Hypothalamus (tissue), 51 donors: ENCODE data around the gene MANEA.
"Not testable (repeated sequence)": the region's sequence is repeated elsewhere in the genome, so short reads cannot be mapped to it uniquely, and the experiment has no call there.

Source experiments
- DNase-seq, 51 donors: peaks; one replicate each; lab custom pipeline; 2025; lab: John Stamatoyannopoulos, UW

MANEA gene

DNA sequence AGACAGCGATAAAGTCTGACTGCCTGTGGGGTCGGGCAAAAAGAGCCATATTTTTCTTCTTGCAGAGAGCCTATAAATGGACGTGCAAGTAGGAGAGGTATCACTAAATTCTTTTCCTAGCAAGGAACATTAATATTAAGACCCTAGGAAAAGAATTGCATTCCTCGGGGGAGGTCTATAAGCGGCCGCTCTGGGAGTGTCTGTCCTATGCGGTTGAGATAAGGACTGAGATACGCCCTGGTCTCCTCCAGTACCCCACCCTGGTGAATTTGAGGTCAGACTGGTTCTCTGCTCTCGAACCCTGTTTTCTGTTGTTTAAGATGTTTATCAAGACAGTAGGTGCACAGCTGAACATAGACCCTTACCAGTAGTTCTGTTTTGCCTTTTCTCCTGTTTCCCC, 6.9 kb downstream of the MANEA start:
- not testable (repeated sequence) for DNase-seq

DNA sequence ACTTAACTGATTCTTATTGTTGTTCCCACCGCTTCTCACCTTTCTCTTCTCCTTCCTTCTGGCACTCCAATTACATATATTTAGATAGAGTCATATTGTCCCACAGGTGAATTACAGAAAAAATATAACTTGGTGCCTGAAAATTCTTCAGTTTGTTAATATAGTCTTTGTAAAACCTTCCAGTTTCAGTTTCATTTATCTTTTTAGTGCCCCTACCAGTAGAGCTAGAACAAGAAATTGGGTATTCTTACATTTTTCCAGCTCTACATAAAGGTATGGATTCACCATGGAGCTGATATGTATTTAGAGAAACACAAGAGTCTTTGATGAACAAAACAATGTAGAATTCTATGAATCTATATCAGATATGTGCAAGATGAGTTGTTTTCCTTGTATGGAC, 10.7 kb downstream of the MANEA start:
- no peak for DNase-seq

DNA sequence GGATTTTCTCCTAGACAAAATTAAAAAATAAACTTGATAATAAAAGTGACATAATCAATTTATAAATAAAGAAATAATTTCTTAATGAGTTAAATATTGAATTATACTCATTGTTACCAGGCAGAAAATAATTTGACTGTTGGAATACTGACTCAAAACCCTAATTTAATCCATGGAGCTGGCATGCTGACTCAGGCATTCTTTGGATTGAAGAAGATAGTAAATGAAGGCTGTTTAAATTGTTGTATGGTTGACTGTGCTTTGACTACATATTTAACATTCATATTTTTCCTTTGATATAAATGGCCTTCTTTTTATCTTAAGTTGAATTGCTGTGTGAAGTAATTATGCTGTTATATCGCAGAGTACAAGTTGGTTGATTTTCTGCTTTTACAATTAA, 11.7 kb downstream of the MANEA start:
- DNase-seq: no peak

DNA sequence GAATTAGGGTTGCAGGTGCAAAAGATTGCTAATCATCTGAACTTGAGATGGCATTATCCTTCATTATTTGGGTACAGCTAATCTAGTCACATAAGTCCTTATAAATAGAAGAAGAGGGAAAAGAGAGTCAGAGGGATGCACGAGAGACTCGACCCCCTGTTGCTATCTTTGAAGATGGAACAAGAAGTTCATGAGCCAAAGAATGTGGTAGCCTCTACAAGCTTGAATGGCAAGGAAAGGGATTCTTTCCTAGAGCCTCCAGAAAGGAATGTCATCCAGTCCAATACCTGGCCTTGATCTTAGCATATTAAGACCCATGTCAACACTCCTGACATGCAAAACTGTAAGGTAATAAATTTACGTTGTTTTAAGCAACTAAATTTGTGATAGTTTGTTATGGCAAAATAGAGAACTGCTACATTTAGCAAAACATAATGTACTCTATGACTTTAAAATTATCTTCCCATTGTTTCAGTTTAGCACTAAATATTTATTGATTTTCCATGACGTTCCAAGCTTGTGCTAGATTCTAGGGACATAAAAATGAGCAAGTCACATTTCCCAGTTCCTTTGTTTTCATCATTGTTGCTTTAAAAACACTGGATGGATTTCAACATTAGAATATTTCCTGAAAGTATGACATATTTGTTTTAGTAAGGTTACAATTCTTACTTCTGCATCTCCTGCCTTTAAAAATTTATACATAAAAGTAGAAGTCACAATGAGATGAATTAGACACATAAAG, 12.7 kb downstream of the MANEA start:
- DNase-seq: no peak

DNA sequence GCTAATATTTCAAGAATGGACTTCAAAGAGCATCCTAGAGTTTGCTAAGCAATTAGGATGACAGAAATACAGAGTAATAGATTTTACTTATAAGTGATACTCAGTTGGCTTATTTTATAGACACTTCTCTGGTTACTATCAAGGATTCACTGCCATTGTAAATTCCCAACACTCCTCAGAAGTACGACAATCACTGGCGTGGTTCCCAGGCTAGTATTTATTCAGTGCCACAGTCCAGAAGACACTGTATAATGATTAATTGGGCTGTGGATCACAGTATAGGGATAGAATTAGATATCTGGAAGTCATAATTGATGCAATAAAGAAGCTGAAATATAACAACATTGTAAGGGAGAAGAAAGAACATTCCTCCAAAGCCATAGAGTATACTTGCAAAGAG, 15.7 kb downstream of the MANEA start:
- DNase-seq: no peak

DNA sequence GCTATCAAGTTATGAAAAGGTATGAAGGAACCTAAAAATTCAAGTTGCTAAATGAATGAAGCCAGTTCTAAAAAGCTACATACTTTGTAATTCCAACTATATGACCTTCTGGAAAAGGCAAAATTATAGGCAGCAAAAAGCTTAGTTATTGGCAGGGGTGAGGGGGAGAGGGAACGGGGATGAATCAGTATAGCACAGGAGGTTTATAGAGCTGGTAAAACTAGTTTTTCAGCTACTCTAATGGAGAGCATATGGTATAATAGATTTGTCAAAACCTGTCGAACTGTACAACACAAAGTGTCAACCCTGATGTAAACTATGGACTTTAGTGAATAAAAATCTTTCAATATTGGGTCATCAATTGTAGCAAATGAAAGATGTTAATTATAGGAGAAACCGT, 18.7 kb downstream of the MANEA start:
- no peak for DNase-seq

DNA sequence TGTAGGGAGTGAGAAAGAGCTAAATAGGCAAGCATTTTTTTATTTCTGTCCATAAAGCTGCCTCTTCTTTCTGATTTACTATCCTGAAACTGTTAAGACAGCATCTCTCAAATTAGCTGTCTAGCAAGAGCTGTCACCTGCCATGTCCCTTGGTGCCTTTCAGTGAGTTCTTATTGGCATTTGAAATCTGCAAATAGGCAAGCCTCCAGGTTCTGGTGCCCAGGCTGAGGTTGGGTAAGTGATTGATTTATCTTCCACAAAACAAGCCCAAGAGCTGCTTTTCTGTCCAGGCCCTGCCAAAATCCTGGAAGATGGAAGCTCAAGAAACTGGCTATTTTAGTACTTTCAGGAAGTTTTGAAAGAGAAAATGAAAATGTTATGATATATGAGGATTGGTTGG, 22.4 kb downstream of the MANEA start:
- DNase-seq: no peak

DNA sequence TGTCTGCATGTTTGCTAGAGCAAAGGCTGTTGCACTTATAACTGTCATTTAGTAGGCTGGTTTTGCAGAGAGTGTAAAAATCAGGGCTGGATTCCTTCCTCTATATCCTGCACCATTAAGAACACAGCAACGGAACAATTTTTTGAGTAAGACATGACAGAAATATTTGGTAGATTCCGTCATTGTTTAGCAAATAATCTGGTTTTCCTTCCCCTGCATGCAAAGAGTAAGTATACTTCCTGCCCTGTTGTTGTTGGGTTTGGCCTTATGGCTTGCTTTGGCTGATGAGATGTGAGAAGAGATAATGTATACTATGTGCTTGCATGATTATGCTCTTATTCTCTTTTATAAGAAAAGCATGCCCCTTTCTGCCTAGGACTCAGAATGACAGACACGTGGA, 23.8 kb downstream of the MANEA start:
- DNase-seq: no peak

DNA sequence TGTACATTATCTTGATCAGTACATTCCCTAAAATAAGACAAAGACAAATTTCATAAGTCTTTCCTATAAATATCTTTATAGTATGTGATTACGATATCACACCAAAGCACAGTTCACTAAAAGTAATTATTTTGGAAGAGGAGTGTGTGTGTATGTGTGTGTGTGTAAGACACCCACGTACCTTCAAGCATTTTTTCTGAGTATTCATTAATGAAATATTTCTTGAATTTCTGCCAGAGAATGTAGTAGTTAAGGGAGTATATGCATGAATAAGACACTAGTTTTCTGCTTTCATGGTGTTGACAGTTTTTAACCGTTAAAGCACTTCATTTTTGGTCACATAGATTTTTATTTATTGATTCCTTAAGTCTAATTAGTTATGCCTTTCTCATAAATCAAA, 36.8 kb downstream of the MANEA start:
- DNase-seq: no peak

DNA sequence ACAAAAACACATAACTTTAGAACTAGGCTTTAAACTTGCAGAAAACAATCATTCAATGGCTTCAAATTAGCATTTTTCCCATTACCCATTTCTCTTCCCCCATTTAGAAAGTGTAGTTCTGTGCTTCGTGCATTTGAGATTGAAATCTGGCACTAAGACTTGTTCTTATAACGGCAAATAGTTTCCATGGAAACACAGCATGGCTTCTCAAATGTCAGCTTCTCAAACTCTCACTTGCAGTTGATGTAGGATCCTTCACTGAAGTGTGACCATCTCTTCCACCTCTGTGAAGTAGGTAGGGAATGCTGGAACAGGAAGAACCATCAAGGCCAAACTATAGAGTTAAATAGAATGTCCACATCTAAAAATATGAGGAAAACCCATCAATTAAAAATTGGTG, 52.2 kb downstream of the MANEA start:
- DNase-seq: no peak

DNA sequence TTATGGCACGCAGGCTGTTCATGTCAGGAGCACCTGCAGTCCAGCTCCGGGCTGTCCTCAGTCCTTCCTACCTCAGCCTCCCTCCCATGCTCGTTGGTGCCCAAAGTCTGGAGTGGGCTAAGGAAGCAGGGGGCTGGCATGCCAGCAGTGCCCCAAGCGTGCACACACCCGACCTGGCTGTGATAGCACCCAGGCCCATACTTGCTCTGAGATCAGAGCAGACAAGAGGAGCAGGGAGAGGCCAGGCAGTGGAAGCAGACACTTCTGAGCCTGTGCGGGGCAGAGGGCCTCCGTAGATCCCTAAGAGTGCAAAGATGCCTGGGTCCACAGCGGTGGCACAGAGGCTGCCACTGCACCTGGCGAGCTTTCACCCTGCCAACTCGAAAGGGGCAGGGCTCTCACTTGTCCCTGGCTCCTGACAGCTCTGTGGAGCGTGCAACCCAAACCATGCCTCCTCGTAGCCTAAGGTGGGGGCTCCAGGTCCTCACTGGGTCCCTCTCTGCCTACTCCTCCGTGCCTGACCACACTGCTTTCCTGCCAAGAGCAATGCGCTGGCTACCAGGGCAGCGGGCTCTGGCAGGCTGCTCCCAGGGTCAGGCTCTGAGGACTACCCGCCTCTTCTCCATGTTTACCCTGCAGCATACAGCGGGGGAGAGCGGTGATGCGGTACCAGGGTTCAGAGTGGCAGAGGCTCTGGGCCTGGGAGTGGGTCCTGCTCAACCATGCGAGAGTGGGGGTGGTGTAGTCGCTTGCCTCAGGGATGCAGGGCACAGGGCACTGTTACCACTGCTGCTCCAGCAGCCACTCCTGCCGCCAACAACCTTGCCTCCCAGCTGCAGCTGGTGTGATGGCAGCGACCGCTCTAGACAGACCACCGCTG, 59.5 kb downstream of the MANEA start:
- no peak for DNase-seq

DNA sequence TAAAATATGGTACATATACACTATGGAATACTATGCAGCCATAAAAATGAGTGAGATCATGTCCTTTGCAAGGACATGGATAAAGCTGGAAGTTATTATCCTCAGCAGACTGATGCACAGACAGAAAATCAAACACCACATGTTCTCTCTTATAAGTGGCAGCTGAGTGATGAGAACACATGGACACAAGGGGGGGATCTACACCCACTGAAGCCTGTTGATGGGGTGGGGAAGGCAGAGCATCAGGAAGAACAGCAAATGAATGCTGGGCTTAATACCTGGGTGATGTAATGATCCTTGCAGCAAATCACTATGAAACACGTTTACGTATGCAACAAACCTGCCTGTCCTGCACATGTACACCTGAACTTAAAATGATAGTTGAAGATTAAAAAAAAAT, 71.3 kb downstream of the MANEA start:
- DNase-seq: no peak

DNA sequence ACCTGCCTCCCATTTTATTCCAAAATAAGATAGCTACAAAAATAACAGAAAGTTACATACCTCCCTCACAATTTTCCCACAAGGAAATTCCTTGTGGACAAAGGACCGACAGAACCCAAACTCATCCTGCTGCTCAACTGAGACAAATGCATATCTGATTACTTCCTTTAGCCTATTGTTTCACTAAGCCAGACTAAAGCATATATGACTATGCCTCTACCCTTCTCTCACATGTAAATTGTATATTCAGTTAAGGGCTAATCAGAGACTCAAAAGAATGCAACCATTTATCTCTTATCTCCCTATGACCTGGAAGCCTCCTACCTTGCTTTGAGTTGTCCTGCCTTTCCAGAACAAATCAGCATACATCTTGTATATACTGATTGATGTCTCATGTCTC, 72.1 kb downstream of the MANEA start:
- no peak for DNase-seq

DNA sequence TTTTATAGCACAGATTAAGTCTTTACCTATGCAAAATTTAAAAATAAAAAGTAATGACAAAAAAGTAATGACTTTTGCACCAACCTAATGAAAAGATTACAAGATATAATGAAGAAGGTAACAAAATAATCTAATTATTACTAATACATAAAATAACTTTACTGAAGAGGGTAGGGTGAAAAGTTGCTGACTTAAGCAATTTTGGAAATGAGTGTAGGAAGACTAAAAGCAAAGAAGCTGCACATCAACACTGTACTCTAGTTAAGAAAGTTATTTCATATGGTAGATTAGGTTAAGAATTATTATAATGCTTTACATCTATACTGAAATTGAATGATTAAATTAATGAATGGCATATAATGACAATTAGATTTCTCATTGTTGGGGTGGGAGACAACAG, 76.8 kb downstream of the MANEA start:
- no peak for DNase-seq

DNA sequence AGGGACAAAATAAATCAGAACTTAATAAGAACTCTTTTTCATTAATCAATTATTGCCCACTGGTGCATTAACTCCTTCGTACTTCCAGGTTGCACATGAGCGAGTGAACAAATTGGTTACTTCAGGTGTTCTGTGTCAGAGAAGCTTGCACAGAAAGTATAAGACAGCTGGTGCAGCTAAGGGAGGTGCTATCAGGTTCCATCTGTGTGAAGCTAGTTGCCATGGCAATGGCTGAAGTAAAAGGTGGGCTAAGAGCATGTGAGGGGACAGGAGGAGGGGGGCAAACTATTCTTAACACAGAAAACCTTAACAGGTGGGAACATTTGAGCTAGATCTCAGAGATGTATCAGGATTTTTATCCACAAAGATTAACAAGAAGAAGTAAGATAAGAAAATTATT, 81.6 kb downstream of the MANEA start:
- DNase-seq: no peak
